SK-N-SH (cell line): Measurements from ENCODE around the gene SELPLG. TPM values are rescaled to one million over a fixed set of nuclear protein-coding genes. Genes with fewer than 3 reads are reported as not detected.
"Not testable (repeated sequence)": the region's sequence is repeated elsewhere in the genome, so short reads cannot be mapped to it uniquely, and the experiment has no call there.

Experiments
- CTCF ChIA-PET: fragments of 300-600, 350-600 bp; formaldehyde crosslinking; extraction: SDS; loops from one replicate; lab custom pipeline; 2021; lab: Yijun Ruan, JAX
- POLR2A ChIA-PET: fragments of 350-600 bp; sonication (Branson Sonifier 250); formaldehyde crosslinking; extraction: SDS; loops from one replicate; lab custom pipeline; 2020; ENCODE audit warnings: antibody characterized with exemption, inconsistent platforms; lab: Yijun Ruan, JAX
- DNase-seq: peaks from one replicate; pipeline ENCODE4 v3.0.0; 2012
- H2AFZ ChIP-seq: fragments of 200-600 bp; sonication (generic); 2 replicates; pipeline ENCODE4 v1.8.1; 2016; ENCODE audit warnings: antibody characterized with exemption, mild to moderate bottlenecking, low read depth
- H3F3A ChIP-seq: fragments of 200-600 bp; sonication (generic); replicated peaks from 2 replicates; pipeline ENCODE3; 2016; ENCODE audit warnings: antibody characterized with exemption, mild to moderate bottlenecking; ENCODE audit not compliant: insufficient read depth
- H3K27ac ChIP-seq, 2 experiments: fragments of 200-500 bp in 1 of 2; fragments of 200-600 bp in 1 of 2; sonication (Bioruptor generic) in 1 of 2; sonication (generic), shearing (Covaris generic) in 1 of 2; 2 replicates each; pipeline versions ENCODE4 v1.5.1 to v1.6.1; 2014 to 2016; ENCODE audit warnings: low read depth in 2 of 2, inconsistent platforms in 1 of 2, low read length in 1 of 2, mild to moderate bottlenecking in 1 of 2, mixed read lengths in 1 of 2
- H3K27me3 ChIP-seq: fragments of 200-600 bp; sonication (generic), shearing (Covaris generic); 2 replicates; pipeline ENCODE4 v1.6.1; 2016; ENCODE audit warnings: mixed run types; ENCODE audit not compliant: insufficient read depth
- H3K36me3 ChIP-seq, 2 experiments: fragments of 200-500 bp in 1 of 2; fragments of 200-600 bp in 1 of 2; sonication (Bioruptor generic) in 1 of 2; sonication (generic) in 1 of 2; replicated peaks in 1 of 2; 2 replicates each; pipeline versions ENCODE3 to v1.5.1; 2014 to 2016; ENCODE audit warnings: low read length in 1 of 2, mild to moderate bottlenecking in 1 of 2; ENCODE audit not compliant: insufficient read depth in 2 of 2, control insufficient read depth in 1 of 2
- H3K4me1 ChIP-seq, 2 experiments: fragments of 200-500 bp in 1 of 2; fragments of 200-600 bp in 1 of 2; sonication (Bioruptor generic) in 1 of 2; sonication (generic), shearing (Covaris generic) in 1 of 2; 2 replicates each; pipeline versions ENCODE4 v1.5.1 to v1.6.1; 2014 to 2016; ENCODE audit warnings: low read depth in 1 of 2, low read length in 1 of 2, mixed run types in 1 of 2; ENCODE audit not compliant: insufficient read depth in 2 of 2, control insufficient read depth in 1 of 2
- H3K4me2 ChIP-seq: fragments of 200-600 bp; sonication (generic), shearing (Covaris generic); 2 replicates; pipeline ENCODE4 v1.6.1; 2017; ENCODE audit warnings: mixed run types
- H3K4me3 ChIP-seq, 2 experiments: fragments of 200-500 bp in 1 of 2; fragments of 200-600 bp in 1 of 2; sonication (Bioruptor generic) in 1 of 2; sonication (generic), shearing (Covaris generic) in 1 of 2; 2 replicates each; pipeline versions ENCODE4 v1.5.1 to v1.8.1; 2014 to 2016; ENCODE audit warnings: low read depth in 2 of 2, inconsistent platforms in 1 of 2, low read length in 1 of 2, mild to moderate bottlenecking in 1 of 2, mixed read lengths in 1 of 2, moderate library complexity in 1 of 2
- H3K79me2 ChIP-seq: fragments of 200-600 bp; sonication (generic); 2 replicates; pipeline ENCODE4 v1.8.1; 2017; ENCODE audit warnings: mild to moderate bottlenecking; ENCODE audit not compliant: insufficient read depth
- H3K9ac ChIP-seq: fragments of 200-600 bp; sonication (generic); 2 replicates; pipeline ENCODE4 v1.6.1; 2017; ENCODE audit warnings: mixed run types
- H3K9me2 ChIP-seq: fragments of 200-600 bp; sonication (generic); 2 replicates; pipeline ENCODE4 v1.6.1; 2017; ENCODE audit warnings: mixed run types
- H3K9me3 ChIP-seq: fragments of 200-600 bp; sonication (generic); 2 replicates; pipeline ENCODE4 v1.6.1; 2017; ENCODE audit warnings: mixed run types, mild to moderate bottlenecking, moderate library complexity
- H4K20me1 ChIP-seq: fragments of 200-600 bp; sonication (generic); 2 replicates; pipeline ENCODE4 v1.6.1; 2017; ENCODE audit warnings: mild to moderate bottlenecking, mixed run types; ENCODE audit not compliant: insufficient read depth
- CHD2 ChIP-seq: fragments of 150-350 bp; IDR thresholded peaks from 2 replicates; pipeline ENCODE4 v1.6.1; 2018; ENCODE audit warnings: low read length; ENCODE audit not compliant: partially characterized antibody
- CTCF ChIP-seq: fragments of 200-600 bp; sonication (generic); IDR thresholded peaks from 2 replicates; pipeline ENCODE4 v1.6.1; 2017; ENCODE audit warnings: antibody characterized with exemption, mild to moderate bottlenecking, moderate library complexity
- FOSL2 ChIP-seq: IDR thresholded peaks from 2 replicates; pipeline ENCODE4 v1.4.0; 2012; ENCODE audit warnings: low read depth, mild to moderate bottlenecking, moderate library complexity, borderline replicate concordance
- FOXJ3 ChIP-seq: sonication (generic); formaldehyde crosslinking; IDR thresholded peaks from 2 replicates; pipeline ENCODE4 v1.5.1; 2020; ENCODE audit warnings: mild to moderate bottlenecking, missing genetic modification reagents
- JUND ChIP-seq: IDR thresholded peaks from 2 replicates; pipeline ENCODE4 v1.4.0; 2012
- MAX ChIP-seq: IDR thresholded peaks from 2 replicates; pipeline ENCODE4 v1.4.0; 2012; ENCODE audit warnings: low read depth
- RAD21 ChIP-seq: IDR thresholded peaks from 2 replicates; pipeline ENCODE4 v1.6.1; 2012; ENCODE audit warnings: mild to moderate bottlenecking, low read length
- RCOR1 ChIP-seq: fragments of 150-350 bp; IDR thresholded peaks from 2 replicates; pipeline ENCODE4 v1.6.1; 2017; ENCODE audit warnings: antibody characterized with exemption, low read length
- TAF1 ChIP-seq: IDR thresholded peaks from 2 replicates; pipeline ENCODE4 v1.6.1; 2012; ENCODE audit warnings: low read depth, mild to moderate bottlenecking, low read length, moderate library complexity, borderline replicate concordance
- TCF12 ChIP-seq: IDR thresholded peaks from 2 replicates; pipeline ENCODE4 v1.4.0; 2012
- TEAD4 ChIP-seq: IDR thresholded peaks from 2 replicates; pipeline ENCODE4 v1.4.0; 2012; ENCODE audit warnings: mild to moderate bottlenecking, borderline replicate concordance; ENCODE audit not compliant: insufficient read depth
- USF1 ChIP-seq: IDR thresholded peaks from 2 replicates; pipeline ENCODE4 v1.4.0; 2012; ENCODE audit warnings: low read depth, borderline replicate concordance
- USF2 ChIP-seq: fragments of 150-350 bp; IDR thresholded peaks from 2 replicates; pipeline ENCODE4 v1.6.1; 2017; ENCODE audit warnings: antibody characterized with exemption, low read length, low read depth, borderline replicate concordance
- YY1 ChIP-seq: IDR thresholded peaks from 2 replicates; pipeline ENCODE4 v1.4.0; 2012; ENCODE audit warnings: low read depth, mild to moderate bottlenecking
- ZBTB33 ChIP-seq: IDR thresholded peaks from 2 replicates; pipeline ENCODE4 v1.4.0; 2012; ENCODE audit warnings: low read depth, borderline replicate concordance
- WGBS: methylation state at CpG from one replicate; pipeline ENCODE4 v1.1.6; 2017; ENCODE audit warnings: low lambda C conversion rate; 5-methylcytosine and 5-hydroxymethylcytosine counted together
- polyA plus RNA-seq, 3 experiments: library from polyadenylated mRNA; depleted of rRNA; stranded (reverse); fragments of >200 nt; gene quantifications; 2 replicates each; pipeline ENCODE4 v1.2.3, GENCODE V29; 2012

SELPLG gene
- polyA plus RNA-seq, 1 of the 3 experiments (the other 2 are of a cell fraction): 2.8 TPM

GRCh38 chr12:108634341-108634751 lies 652 bp upstream of the SELPLG start:
- 98% methylated on average over 4 of the region's 4 CpGs for WGBS
- Histone ChIP-seq H3K9ac (no peak overlapping the region), H4K20me1 (no peaks in the 10 kb centered on the region), H3K9me2 (no peaks in the 10 kb centered on the region), H3K79me2 (no peaks in the 10 kb centered on the region), H3K9me3 (no peaks in the 10 kb centered on the region), H3K4me1 (peaks cover 13 to 17% of the 10 kb centered on the region in 2 experiments; a peak in 3 of 4 replicates), H3K36me3 (no peaks in the 10 kb centered on the region), H3K4me2 (no peak overlapping the region), H2AFZ (no peak overlapping the region), H3K27ac (no peak overlapping the region), H3K27me3 (no peaks in the 10 kb centered on the region), H3K4me3 (no peak overlapping the region), H3F3A (peaks cover 52% of the 10 kb centered on the region)
- DNase-seq: no peak
- ChIA-PET CTCF (interaction anchor here (1.1 to 6.3 kb wide), 2 partner anchors 15 to 16 kb away, joined by 3 to 36 read pairs; no protein-coding TSS in a partner anchor), POLR2A (no interaction called here)
- no peak for TF ChIP-seq FOSL2
- no peak for TF ChIP-seq USF1
- TF ChIP-seq RCOR1: no peak
- no peak for TF ChIP-seq MAX

- Histone ChIP-seq H3K36me3 (no peaks in the 10 kb centered on the region), H3F3A (peaks cover 48% of the 10 kb centered on the region), H3K4me2 (no peak overlapping the region), H4K20me1 (no peaks in the 10 kb centered on the region), H3K27ac (no peak overlapping the region), H3K9me2 (no peaks in the 10 kb centered on the region), H3K9me3 (no peaks in the 10 kb centered on the region), H3K4me3 (no peak overlapping the region), H3K27me3 (no peaks in the 10 kb centered on the region), H2AFZ (no peak overlapping the region), H3K9ac (no peak overlapping the region), H3K79me2 (no peaks in the 10 kb centered on the region; the same call in 1 of the 2 replicates), H3K4me1 (peaks cover 18 to 26% of the 10 kb centered on the region in 2 experiments; a peak in 3 of 4 replicates)
- TF ChIP-seq TCF12: no peak
- no peak for TF ChIP-seq FOXJ3
- TF ChIP-seq RAD21: no peak
- TF ChIP-seq RCOR1: no peak
- no peak for TF ChIP-seq USF2
- no peak for TF ChIP-seq CTCF
- TF ChIP-seq FOSL2: no peak
- no peak for TF ChIP-seq CHD2
- TF ChIP-seq YY1: no peak
- no peak for TF ChIP-seq JUND
- TF ChIP-seq TAF1: no peak
- no peak for TF ChIP-seq TEAD4
- TF ChIP-seq ZBTB33: no peak
- CTCF ChIA-PET: interaction anchor here (0.9 to 7.4 kb wide), 3 partner anchors 16 to 318 kb away, joined by 4 to 62 read pairs (median 4); no protein-coding TSS in a partner anchor
- POLR2A ChIA-PET: interaction anchor here (1.6 kb wide), 1 partner anchor 71 kb away, joined by 3 read pairs; the partner anchor contains the start of gene ISCU
- WGBS: 93% methylated on average over 7 of the region's 7 CpGs
- no peak for DNase-seq
These were observed 587 bp downstream of the SELPLG start for GRCh38 chr12:108633081-108633533.

- H3K4me1 ChIP-seq: peaks cover 17 to 29% of the 10 kb centered on the region in 2 experiments; a peak in 3 of 4 replicates
- H3K79me2 ChIP-seq, DNase-seq, H3K9me2 ChIP-seq, H3K9me3 ChIP-seq, H3K9ac ChIP-seq, H3K4me3 ChIP-seq, H4K20me1 ChIP-seq, H3K36me3 ChIP-seq, H2AFZ ChIP-seq, H3K27me3 ChIP-seq, H3K4me2 ChIP-seq, POLR2A ChIA-PET: not testable (repeated sequence)
- H3F3A ChIP-seq: peaks cover 39% of the 10 kb centered on the region
- 94% methylated on average over 4 of the region's 4 CpGs for WGBS
- peak overlapping the region in 1 of 2 experiments; percentile 78; a peak in 1 of 4 replicates for H3K27ac ChIP-seq
- CTCF ChIA-PET: interaction anchor here (1.0 to 7.4 kb wide), 6 partner anchors 10 to 320 kb away, joined by 4 to 62 read pairs (median 4); no protein-coding TSS in a partner anchor
These were observed 2.4 kb downstream of the SELPLG start for GRCh38 chr12:108631261-108631660.
